MG63 (cell line): ENCODE measurements around the gene DHRS7. TPM values are rescaled to one million over a fixed set of nuclear protein-coding genes. Genes with fewer than 3 reads are reported as not detected.

ENCODE experiments used
- DNase-seq: peaks from one replicate; pipeline ENCODE4 v3.0.0-alpha.2; 2020
- H3K27me3 ChIP-seq: fragments of 250-450 bp; sonication (Bioruptor Pico); 2 replicates; pipeline ENCODE4 v1.5.1; 2020; ENCODE audit warnings: mild to moderate bottlenecking, moderate library complexity
- H3K36me3 ChIP-seq: fragments of 250-450 bp; sonication (Bioruptor Pico); 2 replicates; pipeline ENCODE4 v1.5.1; 2020; ENCODE audit warnings: mild to moderate bottlenecking, moderate library complexity
- H3K4me3 ChIP-seq: fragments of 250-450 bp; sonication (Bioruptor Pico); 2 replicates; pipeline ENCODE4 v1.5.1; 2020; ENCODE audit warnings: mild to moderate bottlenecking, moderate library complexity
- H3K9me3 ChIP-seq: fragments of 250-450 bp; sonication (Bioruptor Pico); 2 replicates; pipeline ENCODE4 v1.5.1; 2020; ENCODE audit warnings: mild to moderate bottlenecking, moderate library complexity
- total RNA-seq: library from RNA; depleted of rRNA; stranded (reverse); fragments of >200 nt; shearing (Covaris generic); gene quantifications from 2 replicates; pipeline ENCODE4 v1.2.3, GENCODE V29; 2014; ENCODE audit warnings: low replicate concordance; rRNA removed

Gene DHRS7
- total RNA-seq = 31.8 and 33.8 TPM in 2 replicates

- peak; percentile 82 for DNase-seq
- H3K27me3 ChIP-seq = no peaks in the 10 kb centered on the region
- no peaks in the 10 kb centered on the region for H3K9me3 ChIP-seq
- H3K36me3 ChIP-seq = no peaks in the 10 kb centered on the region
- H3K4me3 ChIP-seq = peak within 1 kb of the TSS; percentile 74
Observed at GRCh38 chr14:60164712-60165546, at the start of gene DHRS7. DHRS7 (minus strand) TSS chr14:60165398; CDS start chr14:60165309, 89 bp downstream.

- no peaks in the 10 kb centered on the region for H3K27me3 ChIP-seq
- no peak overlapping the region for H3K4me3 ChIP-seq
- DNase-seq = no peak
Observed at GRCh38 chr14:60214415-60215126, 49.4 kb upstream of the DHRS7 start.

GRCh38 chr14:60214003-60214402, 48.8 kb upstream of the DHRS7 start:
- H3K9me3 ChIP-seq = no peaks in the 10 kb centered on the region
- no peak for DNase-seq
- no peaks in the 10 kb centered on the region for H3K27me3 ChIP-seq
- no peaks in the 10 kb centered on the region for H3K36me3 ChIP-seq
- H3K4me3 ChIP-seq = no peak overlapping the region

More at GRCh38 chr14:60214415-60215126, 49.4 kb upstream of the DHRS7 start:
- H3K36me3 ChIP-seq = no peaks in the 10 kb centered on the region
- H3K9me3 ChIP-seq = no peaks in the 10 kb centered on the region

- no peak for DNase-seq
- Histone ChIP-seq H3K36me3 (no peaks in the 10 kb centered on the region), H3K4me3 (no peak overlapping the region), H3K27me3 (no peaks in the 10 kb centered on the region), H3K9me3 (no peaks in the 10 kb centered on the region; the same call in 1 of the 2 replicates)
Observed at GRCh38 chr14:60212503-60213371, 47.5 kb upstream of the DHRS7 start.

GRCh38 chr14:60211153-60211552, 46.0 kb upstream of the DHRS7 start:
- no peaks in the 10 kb centered on the region for H3K36me3 ChIP-seq

GRCh38 chr14:60210703-60211102, 45.5 kb upstream of the DHRS7 start:
- DNase-seq = no peak
- no peak overlapping the region for H3K4me3 ChIP-seq
- no peaks in the 10 kb centered on the region for H3K27me3 ChIP-seq
- H3K9me3 ChIP-seq = no peaks in the 10 kb centered on the region; the same call in 1 of the 2 replicates
- no peaks in the 10 kb centered on the region for H3K36me3 ChIP-seq

More at GRCh38 chr14:60211153-60211552, 46.0 kb upstream of the DHRS7 start:
- DNase-seq = no peak
- no peaks in the 10 kb centered on the region for H3K27me3 ChIP-seq
- H3K4me3 ChIP-seq = no peak overlapping the region
- no peaks in the 10 kb centered on the region; the same call in 1 of the 2 replicates for H3K9me3 ChIP-seq

GRCh38 chr14:60206837-60207533, 41.8 kb upstream of the DHRS7 start:
- Histone ChIP-seq H3K36me3 (no peaks in the 10 kb centered on the region), H3K9me3 (no peaks in the 10 kb centered on the region; the same call in 1 of the 2 replicates), H3K27me3 (no peaks in the 10 kb centered on the region), H3K4me3 (no peak overlapping the region)
- DNase-seq = no peak

- H3K36me3 ChIP-seq = no peaks in the 10 kb centered on the region
- H3K9me3 ChIP-seq = no peaks in the 10 kb centered on the region; the same call in 1 of the 2 replicates
- no peak for DNase-seq
- H3K4me3 ChIP-seq = no peak overlapping the region
- H3K27me3 ChIP-seq = no peaks in the 10 kb centered on the region
Observed at GRCh38 chr14:60206249-60206670, 41.1 kb upstream of the DHRS7 start.

- Histone ChIP-seq H3K27me3 (no peaks in the 10 kb centered on the region), H3K4me3 (no peak overlapping the region), H3K36me3 (no peaks in the 10 kb centered on the region), H3K9me3 (no peaks in the 10 kb centered on the region; the same call in 1 of the 2 replicates)
- no peak for DNase-seq
Observed at GRCh38 chr14:60204843-60205774, 39.9 kb upstream of the DHRS7 start.

GRCh38 chr14:60204104-60204842, 39.1 kb upstream of the DHRS7 start:
- no peaks in the 10 kb centered on the region; the same call in 1 of the 2 replicates for H3K9me3 ChIP-seq
- H3K36me3 ChIP-seq = no peaks in the 10 kb centered on the region
- DNase-seq = no peak
- H3K4me3 ChIP-seq = no peak overlapping the region
- no peaks in the 10 kb centered on the region for H3K27me3 ChIP-seq

- Histone ChIP-seq H3K4me3 (no peak overlapping the region), H3K36me3 (no peaks in the 10 kb centered on the region), H3K27me3 (no peaks in the 10 kb centered on the region), H3K9me3 (no peaks in the 10 kb centered on the region)
- no peak for DNase-seq
Observed at GRCh38 chr14:60199321-60199720, 34.1 kb upstream of the DHRS7 start.

GRCh38 chr14:60197629-60198303, 32.6 kb upstream of the DHRS7 start:
- Histone ChIP-seq H3K9me3 (no peaks in the 10 kb centered on the region), H3K4me3 (no peak overlapping the region), H3K27me3 (no peaks in the 10 kb centered on the region), H3K36me3 (no peaks in the 10 kb centered on the region)
- DNase-seq = no peak

GRCh38 chr14:60196291-60196690, 31.1 kb upstream of the DHRS7 start:
- Histone ChIP-seq H3K27me3 (no peaks in the 10 kb centered on the region), H3K36me3 (no peaks in the 10 kb centered on the region)
- no peak for DNase-seq

GRCh38 chr14:60195179-60195810, 30.1 kb upstream of the DHRS7 start:
- Histone ChIP-seq H3K9me3 (no peaks in the 10 kb centered on the region), H3K27me3 (no peaks in the 10 kb centered on the region), H3K4me3 (no peak overlapping the region), H3K36me3 (no peaks in the 10 kb centered on the region)
- DNase-seq = no peak

More at GRCh38 chr14:60196291-60196690, 31.1 kb upstream of the DHRS7 start:
- Histone ChIP-seq H3K9me3 (no peaks in the 10 kb centered on the region), H3K4me3 (no peak overlapping the region)
